ENCODE data around the gene YARS1. TPM values are rescaled to one million over a fixed set of nuclear protein-coding genes. Genes with fewer than 3 reads are reported as not detected.
A peak's percentile ranks its signal among the peaks of the same experiment; 100 is the strongest.

YARS1 gene
- total RNA-seq, 1 donor from 2014 or later = 93.3 TPM

GRCh38 chr1:32779242-32779641, 37.9 kb downstream of the YARS1 start:
- no peak for ATAC-seq

GRCh38 chr1:32775640-32776337, 41.4 kb downstream of the YARS1 start:
- no peak for ATAC-seq

GRCh38 chr1:32774950-32775634, 42.1 kb downstream of the YARS1 start:
- no peak for ATAC-seq

GRCh38 chr1:32774464-32774808, 42.7 kb downstream of the YARS1 start:
- ATAC-seq = no peak

DNA sequence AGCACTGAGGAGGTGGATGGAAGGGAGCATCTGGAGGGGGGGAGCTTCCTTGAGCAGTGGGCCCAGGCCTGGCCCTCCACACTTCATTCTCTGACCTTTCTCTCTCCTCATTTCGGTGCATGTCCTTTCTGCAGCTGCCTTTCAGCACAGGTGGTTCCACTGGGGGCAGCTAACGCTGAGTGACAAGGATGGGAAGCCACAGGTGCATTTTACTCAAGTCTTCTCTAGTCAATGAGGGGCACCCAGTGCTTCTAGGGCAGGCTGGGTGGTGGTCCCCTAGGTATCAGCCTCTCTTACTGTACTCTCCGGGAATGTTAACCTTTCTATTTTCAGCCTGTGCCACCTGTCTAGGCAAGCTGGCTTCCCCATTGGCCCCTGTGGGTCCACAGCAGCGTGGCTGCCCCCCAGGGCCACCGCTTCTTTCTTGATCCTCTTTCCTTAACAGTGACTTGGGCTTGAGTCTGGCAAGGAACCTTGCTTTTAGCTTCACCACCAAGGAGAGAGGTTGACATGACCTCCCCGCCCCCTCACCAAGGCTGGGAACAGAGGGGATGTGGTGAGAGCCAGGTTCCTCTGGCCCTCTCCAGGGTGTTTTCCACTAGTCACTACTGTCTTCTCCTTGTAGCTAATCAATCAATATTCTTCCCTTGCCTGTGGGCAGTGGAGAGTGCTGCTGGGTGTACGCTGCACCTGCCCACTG, 43.2 kb downstream of the YARS1 start:
- ATAC-seq = no peak

- ATAC-seq = peak; percentile 74
Observed at GRCh38 chr1:32773018-32773763, 44.0 kb downstream of the YARS1 start.

DNA sequence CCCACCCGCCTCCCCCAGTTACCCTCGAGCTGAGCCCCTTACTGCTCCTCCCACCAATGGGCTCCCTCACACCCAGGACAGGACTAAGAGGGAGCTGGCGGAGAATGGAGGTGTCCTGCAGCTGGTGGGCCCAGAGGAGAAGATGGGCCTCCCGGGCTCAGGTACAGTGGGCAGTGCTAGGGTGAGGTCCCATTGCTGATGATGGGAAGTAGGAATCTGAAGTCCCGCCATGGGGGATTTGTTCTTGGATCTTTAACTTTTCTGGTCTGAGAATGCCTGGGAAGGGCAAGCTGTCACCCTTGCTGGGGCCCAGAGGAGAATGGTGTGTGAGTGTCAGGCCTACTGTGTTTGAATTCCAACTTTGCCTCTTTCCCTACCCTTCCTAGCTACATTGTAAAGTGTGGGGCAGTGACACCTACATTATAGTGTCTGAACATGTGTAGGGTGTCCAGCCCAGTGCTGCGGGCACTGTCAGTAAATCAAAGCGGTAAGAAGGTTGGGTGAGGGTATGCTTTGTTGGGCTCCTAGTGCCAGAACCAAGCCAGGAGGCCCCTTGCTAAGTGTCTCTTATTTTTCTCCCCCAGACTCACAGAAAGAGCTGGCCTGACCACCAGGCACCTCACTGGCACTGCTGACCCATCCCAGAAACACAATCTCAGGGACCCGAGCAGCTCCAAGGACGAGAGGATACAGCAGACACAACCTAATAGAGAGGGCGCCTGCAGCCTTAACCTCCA, 44.7 kb downstream of the YARS1 start:
- no peak for ATAC-seq

DNA sequence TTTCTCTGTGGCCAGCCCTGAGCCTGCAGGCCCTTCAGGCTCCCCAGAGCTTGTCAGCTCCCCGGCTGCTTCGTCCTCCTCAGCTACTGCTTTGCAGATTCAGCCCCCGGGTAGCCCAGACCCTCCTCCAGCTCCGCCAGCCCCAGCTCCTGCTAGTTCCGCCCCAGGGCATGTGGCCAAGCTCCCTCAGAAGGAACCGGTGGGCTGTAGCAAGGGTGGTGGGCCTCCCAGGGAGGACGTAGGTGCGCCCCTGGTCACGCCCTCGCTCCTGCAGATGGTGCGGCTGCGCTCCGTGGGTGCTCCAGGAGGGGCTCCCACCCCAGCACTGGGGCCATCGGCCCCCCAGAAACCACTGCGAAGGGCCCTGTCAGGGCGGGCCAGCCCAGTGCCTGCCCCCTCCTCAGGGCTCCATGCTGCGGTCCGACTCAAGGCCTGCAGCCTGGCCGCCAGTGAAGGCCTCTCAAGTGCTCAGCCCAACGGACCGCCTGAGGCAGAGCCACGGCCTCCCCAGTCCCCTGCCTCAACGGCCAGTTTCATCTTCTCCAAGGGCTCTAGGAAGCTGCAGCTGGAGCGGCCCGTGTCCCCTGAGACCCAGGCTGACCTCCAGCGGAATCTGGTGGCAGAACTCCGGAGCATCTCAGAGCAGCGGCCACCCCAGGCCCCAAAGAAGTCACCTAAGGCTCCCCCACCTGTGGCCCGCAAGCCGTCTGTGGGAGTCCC, 45.4 kb downstream of the YARS1 start:
- no peak for ATAC-seq

DNA sequence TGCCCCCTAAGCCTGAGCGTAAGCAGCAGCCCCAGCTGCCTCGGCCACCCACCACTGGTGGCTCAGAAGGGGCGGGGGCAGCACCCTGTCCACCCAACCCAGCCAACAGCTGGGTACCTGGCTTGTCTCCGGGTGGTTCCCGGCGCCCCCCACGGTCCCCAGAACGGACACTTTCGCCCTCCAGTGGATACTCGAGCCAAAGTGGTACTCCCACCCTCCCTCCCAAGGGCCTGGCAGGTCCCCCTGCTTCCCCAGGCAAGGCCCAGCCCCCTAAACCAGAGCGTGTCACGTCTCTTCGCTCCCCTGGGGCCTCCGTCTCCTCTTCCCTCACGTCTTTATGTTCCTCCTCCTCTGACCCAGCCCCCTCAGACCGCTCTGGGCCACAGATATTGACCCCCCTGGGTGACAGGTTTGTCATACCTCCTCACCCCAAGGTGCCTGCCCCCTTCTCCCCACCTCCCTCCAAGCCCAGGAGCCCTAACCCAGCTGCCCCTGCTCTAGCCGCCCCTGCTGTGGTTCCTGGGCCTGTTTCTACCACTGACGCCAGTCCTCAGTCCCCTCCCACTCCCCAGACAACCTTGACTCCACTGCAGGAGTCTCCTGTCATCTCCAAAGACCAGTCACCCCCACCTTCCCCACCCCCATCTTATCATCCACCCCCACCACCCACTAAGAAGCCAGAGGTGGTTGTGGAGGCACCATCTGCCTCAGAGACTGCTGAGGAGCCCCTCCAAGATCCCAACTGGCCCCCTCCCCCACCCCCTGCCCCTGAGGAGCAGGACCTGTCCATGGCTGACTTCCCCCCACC, 46.2 kb downstream of the YARS1 start:
- no peak for ATAC-seq

- ATAC-seq = no peak
Observed at GRCh38 chr1:32770221-32770731, 46.9 kb downstream of the YARS1 start.

- peak; percentile 25 for ATAC-seq
Observed at GRCh38 chr1:32769524-32770220, 47.5 kb downstream of the YARS1 start.

DNA sequence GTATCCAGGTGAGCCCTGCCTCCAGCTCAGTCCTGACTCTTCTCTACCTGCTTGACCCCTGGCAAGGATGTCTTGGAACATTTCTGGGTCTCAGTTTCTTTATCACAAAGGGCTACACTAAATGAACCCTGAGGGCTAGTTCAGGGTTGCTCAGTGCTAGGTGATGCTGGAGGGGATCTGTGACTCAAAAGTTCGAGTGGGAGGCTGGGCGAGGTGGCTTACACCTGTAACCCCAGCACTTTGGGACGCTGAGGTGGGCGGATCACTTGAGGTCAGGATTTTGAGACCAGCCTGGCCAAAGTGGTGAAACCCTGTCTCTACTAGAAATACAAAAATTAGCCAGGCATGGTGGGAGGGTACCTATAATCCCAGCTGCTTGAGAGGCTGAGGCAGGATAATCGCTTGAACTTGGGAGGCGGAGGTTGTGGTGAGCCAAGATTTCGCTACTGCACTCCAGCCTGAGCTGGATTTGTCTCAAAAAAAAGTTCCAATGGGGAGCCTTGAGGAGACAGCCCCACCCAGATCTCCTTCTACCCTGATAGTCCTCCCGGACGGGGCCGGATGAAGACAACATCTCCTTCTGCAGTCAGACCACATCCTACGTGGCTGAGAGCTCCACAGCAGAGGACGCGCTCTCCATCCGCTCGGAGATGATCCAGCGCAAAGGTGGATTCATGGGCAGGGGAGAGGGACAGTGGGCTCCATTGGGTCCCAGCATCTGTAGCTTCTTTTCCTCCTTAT, 48.9 kb downstream of the YARS1 start:
- no peak for ATAC-seq

- ATAC-seq = no peak
Observed at GRCh38 chr1:32767641-32768040, 49.5 kb downstream of the YARS1 start.

DNA sequence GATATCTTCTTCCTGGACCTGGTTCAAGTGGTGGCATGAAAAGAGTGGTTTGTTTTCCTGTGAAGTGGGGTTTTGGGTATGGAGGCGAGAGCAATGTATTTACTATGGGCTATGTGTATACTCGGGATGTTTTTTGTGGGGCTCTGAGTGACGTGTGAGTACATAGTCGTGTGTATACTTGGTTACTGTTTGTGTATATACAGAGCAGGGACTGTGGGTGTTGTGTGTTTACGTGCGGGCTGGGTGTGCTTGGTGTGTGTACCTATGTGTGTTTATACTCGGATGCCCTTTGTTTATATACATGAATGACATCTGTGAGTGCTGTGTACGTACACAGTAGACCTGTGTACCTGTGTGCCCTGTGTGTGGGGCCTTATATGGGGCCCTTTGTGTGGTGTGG, 50.0 kb downstream of the YARS1 start:
- no peak for ATAC-seq

DNA sequence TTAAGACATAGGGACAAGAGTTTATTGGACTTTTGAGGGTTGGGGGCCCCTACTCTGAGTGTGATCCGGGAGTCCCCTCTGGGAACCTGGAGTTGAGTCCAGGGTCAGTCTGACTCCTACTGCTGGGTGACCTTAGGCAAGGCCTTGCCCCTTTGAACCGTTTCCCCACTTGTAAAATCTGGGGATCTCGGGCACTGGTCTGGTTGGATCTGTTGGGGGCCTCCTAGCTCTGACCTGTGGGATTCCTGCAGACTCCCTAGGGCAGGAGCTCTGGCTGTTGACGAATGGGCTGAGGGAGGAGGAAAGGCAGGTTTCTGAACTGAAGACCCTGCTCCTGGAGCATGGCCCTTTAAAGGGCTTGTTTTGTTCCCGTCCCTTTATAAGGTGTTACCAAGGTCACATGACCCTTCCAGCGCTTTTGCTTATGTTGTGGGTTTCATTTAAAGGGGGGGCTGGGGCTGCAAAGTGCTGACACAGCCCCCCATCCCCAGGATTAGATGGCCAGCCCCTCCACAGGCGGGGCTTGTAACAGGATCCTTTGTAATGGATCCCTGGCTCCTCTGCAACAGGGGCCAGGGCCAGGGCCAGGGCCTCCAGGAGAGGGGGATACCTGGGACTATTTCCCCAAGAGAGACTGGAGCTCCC, 50.7 kb downstream of the YARS1 start:
- ATAC-seq = no peak

GRCh38 chr1:32765570-32766327, 51.4 kb downstream of the YARS1 start:
- ATAC-seq = no peak

- no peak for ATAC-seq
Observed at GRCh38 chr1:32764826-32765569, 52.2 kb downstream of the YARS1 start.

Data from esophagus mucosa (tissue), 1 donor.